Stimulated activated CD8-positive, alpha-beta memory T cell treated with anti-CD3 and anti-CD28 coated beads, Interleukin-15, amount 100 ng/mL, for 4 hours (primary cell): ENCODE results near the gene PAIP2.
A peak's percentile ranks its signal among the peaks of the same experiment; 100 is the strongest.
"Not testable (repeated sequence)": the region's sequence is repeated elsewhere in the genome, so short reads cannot be mapped to it uniquely, and the experiment has no call there.

Source experiments
- DNase-seq, 2 donors: peaks; one replicate each; pipeline ENCODE4 v3.0.0-alpha.2; 2020; ENCODE audit warnings: low read depth in 2 of 2

PAIP2 gene, protein sequence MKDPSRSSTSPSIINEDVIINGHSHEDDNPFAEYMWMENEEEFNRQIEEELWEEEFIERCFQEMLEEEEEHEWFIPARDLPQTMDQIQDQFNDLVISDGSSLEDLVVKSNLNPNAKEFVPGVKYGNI

DNA sequence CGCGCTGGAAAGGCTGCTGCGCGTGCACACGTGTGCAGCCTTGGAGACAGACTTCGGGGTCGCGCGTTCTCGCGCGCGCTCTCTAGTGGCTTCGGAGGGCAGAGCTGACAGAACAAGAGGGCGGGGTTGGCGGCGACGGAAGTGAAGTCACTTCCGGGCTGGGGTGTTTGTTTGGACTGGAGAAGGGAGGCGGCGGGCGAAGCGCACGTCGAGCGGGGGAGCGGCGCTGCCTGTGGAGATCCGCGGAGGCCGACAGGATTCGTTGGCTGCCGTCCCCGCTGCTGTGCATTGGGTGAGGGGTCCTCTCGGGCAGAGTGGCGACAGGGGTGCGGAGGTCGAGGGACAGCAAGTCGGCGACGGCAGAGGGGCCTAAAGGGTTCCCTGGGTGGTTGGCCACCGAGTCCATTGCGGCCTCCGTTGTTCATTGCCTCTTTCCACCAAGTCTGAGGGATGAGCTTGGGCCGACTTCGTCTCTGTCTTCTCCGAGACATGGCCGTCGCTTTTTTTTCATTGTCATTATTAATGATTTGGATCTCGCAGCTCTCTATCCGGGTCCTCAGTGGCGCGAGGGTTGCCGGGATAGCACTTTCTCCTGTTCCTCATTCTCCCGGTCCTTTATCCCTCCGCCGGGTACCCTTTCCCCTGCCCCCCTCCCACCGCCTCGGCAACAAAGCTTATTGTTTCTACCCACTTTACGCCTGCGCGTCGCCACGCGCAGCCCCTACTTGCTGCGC is at the start of gene PAIP2:
PAIP2 (plus strand) TSS at position 166 of the 734 bp plus-strand sequence. CDS start 21,931 bp downstream, outside the sequence.
- DNase-seq = peak; percentile 93 to 94

- no peak for DNase-seq
Observed at GRCh38 chr5:139293202-139293506, 48.5 kb upstream of the PAIP2 start.

DNA sequence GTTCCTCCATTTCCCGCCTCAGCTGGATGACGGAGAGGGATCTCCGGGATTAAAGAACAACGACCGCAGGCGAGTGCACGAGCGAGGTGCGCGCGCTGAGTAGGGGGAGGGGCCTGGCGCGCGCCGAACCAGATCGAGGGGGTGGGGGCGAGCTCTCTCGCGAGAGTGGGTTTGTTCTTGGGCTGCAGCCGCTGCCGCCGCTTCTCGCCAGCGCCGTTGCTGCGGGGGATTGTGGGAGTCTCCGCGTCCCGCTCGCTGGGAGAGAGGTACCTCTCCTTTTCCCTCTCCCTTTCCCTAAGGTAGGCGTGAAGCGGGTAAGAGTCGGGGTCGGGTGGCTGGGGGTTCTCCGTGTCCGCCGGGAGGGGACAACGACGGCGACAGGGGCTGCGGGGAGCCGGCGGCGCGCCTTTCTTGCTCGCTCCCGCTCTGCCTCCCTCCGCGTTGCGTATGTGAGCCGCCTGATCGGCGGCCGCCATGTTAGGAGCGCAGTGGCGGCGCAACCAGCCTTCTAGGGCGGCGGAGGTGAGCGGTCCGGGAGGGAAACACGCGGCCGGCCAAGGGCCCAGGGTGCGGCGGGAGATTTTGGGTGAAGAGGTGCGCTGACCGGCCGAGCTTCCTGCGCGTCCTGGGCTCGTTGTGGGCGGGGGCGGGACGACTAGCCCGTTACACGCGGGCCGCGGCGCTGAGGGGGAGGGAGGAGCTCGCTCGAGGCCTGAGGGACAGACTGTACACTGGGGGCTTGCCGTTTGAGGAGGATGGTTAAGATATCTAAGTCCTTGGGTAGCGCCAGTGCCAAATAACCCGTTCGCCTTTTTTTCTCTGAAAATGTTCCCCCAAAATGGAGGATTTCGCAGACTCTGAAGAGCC is 47.9 kb upstream of the PAIP2 start, which contains the start of gene MATR3:
MATR3 (plus strand) TSS at position 234 of the 867 bp plus-strand sequence. CDS start 13,676 bp downstream, outside the sequence.
- peak; percentile 81 to 88 for DNase-seq

DNA sequence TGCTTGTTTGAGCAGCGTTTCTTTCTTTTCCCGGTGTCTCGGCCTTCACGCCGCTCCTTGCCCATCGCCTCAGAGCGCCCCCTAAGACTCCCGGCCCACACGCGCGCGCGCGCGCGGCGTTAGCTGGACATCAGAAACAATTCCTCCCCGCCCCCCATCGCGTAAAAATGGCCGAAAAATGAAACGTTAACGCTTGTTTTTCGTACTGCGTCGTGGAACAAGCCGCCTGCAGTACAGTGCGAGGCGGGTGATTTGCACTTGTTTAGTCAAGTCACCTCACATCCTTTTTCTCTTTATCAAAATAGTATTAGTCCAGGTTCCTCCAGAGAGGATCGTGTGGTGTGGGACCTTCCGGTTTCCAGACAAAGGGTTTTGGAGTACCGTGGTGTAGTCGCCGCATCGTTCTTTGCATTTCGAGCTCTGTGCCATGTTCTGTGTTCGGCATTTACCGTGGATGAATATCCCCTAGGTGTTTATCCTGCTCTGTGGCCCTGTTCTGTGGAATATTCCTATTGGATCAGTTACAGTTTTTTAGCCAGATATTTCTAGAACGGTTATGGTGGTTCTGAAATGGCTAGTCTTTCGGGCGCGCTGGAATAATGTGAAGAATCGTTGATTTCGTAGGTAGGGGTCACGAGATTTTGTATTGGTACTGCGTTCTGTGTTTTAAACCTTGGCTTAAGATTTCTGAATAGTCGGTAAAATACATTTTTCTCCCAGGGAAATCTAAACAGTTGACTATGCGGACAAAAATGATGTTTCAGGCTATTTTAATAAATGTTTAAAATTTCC is 47.1 kb upstream of the PAIP2 start:
- DNase-seq = peak in 1 of 2 donors; percentile 36

DNA sequence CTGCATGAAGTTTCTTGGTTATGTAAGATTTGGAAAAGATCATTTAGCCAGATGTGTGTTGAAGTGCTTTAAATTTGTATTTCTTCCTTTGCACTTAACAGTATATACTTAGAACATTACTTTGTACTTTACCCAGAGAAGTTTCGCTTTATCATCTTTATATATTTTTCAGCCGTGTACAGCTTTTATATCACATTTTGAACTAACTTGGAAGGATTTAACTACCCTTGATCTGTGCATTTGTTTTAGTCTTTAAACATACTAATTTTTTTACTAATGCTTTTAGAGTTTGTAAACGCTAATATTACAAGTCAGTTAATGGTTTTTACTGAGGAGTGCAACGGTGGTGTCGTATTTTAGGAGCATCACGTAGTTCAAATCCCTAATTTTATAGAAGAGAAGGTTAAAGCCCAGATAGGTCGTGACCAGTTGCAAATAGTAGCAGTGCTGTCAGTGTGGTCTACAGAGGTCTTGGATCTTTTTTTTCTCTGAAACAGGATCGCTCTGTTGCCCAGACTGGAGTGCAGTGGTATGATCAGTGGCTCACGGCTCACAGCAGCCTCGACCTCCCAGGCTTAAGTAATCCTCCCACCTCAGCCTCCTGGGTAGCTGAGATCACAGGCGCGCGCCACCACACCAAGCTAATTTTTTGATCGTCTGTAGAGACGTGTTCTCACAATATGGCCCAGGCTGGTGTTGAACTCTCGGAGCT is 46.2 kb upstream of the PAIP2 start:
- no peak for DNase-seq

- no peak for DNase-seq
Observed at GRCh38 chr5:139296198-139296597, 45.5 kb upstream of the PAIP2 start.

- no peak for DNase-seq
Observed at GRCh38 chr5:139296862-139297326, 44.8 kb upstream of the PAIP2 start.

GRCh38 chr5:139297439-139298133 is 44.1 kb upstream of the PAIP2 start:
- DNase-seq = no peak

DNA sequence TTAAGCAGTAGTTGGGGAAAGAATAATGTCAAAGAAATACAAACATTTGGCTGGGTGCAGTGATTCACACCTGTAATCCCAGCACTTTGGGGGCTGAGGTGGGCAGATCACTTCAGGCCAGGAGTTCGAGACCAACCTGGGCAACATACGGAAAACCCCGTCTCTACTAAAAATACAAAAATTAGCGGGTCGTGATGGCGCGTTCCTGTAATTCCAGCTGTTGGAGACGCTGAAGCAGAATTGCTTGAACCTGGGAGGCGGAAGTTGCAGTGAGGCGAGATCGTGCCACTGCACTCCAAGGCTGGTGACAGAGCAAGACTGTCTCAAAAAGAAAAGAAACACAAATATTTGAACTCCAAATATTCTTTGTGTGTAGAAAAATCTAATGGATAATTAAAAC is 43.4 kb upstream of the PAIP2 start:
- DNase-seq = no peak

DNA sequence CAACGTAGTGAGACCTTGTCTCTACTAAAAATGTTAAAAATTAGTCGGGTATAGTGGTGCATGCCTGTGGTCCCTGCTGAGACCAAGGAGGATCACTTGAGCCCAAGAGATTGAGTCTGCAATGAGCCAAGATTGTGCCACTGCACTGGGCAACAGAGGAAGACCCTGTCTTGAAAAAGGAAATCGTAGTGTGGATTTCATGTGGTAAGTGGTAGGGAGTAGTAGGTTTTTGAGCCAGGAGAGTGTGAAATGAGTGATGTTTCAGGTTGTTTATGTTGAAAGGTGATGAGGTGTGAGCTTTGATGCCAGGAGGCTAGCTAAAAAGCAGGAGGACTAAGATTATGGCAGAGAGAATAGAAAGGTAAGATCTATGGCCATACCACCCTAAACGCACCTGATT is 42.2 kb upstream of the PAIP2 start:
- DNase-seq = no peak

GRCh38 chr5:139301808-139302499 is 39.7 kb upstream of the PAIP2 start:
- DNase-seq = no peak

- DNase-seq = no peak
Observed at GRCh38 chr5:139304391-139305324, 37.0 kb upstream of the PAIP2 start.

- DNase-seq = no peak
Observed at GRCh38 chr5:139306197-139306596, 35.5 kb upstream of the PAIP2 start.

- DNase-seq = no peak
Observed at GRCh38 chr5:139306628-139307379, 34.9 kb upstream of the PAIP2 start.

DNA sequence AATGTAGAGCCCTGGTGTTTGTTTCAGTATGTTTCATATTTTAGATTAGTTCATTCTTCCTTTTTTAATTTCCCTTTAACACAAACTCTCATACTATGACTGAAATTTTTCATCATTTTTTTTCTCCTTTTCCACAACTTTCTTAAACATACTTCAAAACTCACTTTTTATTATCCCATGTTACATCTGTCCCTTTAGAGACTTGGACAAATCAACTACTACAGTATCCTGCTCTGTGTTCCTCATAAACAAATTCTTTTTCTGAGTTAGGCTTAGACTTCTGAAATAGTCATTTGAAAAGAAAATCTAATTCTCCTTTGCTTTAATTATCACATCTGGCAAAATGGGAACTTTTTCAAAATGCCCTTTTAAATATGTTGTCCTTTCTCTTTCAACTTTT is 32.9 kb upstream of the PAIP2 start:
- DNase-seq = no peak

GRCh38 chr5:139310715-139311186 is 30.9 kb upstream of the PAIP2 start:
- not testable (repeated sequence) for DNase-seq

GRCh38 chr5:139312075-139312474 is 29.6 kb upstream of the PAIP2 start:
- no peak for DNase-seq

DNA sequence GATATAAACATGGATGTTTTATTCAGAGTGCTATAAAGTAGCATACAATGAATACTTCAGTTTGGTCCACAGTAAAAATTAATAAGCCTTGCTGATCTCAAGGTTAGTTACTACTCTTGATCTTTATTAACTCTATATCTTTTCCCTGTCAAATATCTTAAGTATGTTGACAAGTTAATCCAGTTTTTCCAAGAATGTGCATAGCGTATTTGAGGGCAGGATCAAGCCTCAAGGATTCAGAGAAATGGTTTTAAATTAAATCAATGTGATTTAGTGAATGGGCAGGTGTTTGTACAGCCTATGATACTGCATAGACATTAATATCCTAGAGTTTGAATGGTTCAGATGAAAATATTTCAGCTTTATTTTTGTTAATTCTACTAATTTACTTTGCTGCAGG is 27.4 kb upstream of the PAIP2 start:
- no peak for DNase-seq
